ENCODE data around the gene GSG1L.

Gene GSG1L

DNA sequence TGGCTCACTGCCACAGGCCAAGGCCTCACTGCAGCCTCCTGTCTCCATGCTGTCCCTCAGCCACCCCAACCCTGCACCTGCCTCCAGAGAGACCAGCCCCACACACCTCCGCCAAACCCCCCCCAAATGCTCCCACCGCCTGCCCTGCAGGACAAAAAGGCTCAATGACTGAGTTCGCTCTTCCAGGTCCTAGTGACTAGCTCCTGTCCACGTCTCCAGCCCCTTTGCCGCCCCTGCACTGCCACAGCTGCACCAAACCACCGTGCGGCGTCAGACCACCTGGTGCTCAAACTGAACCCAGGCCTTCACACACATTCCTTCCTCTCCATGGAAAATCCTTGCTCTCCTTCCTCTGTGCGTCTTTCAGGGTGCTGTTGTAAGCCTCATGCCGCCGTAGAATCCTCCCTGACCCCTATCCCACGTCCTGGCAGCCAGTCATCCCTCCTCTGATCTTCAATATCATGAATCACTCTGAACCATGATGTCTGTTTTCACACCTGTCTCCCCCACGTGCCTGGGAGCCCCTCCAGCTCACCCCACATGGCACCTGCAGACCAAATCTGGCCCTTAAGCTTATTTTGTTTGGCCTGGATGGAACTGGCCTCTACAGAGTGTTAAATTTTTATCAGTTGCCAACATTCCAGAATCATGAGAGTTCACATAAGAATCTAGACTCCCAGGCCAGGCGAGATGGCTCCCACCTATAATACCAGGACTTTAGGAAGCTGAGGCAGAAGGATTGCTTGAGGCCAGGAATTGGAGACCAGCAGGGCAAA lies 4.3 kb upstream of the GSG1L start:
- H3K4me1 ChIP-seq (ENCODE audit: control insufficient read depth in 2 of 2, insufficient read depth in 2 of 2, low read length in 2 of 2): no peaks in the 10 kb centered on the region
- no peak overlapping the region for H3K9ac ChIP-seq (ENCODE audit: low read depth in 1 of 2, low read length in 2 of 2)
- H3K4me3 ChIP-seq (ENCODE audit: low read length in 2 of 2): no peak overlapping the region
- peaks cover 9 to 13% of the 10 kb centered on the region in 2 donors for H3K27me3 ChIP-seq (ENCODE audit: control insufficient read depth in 2 of 2, insufficient read depth in 2 of 2, low read length in 2 of 2)
- no peaks in the 10 kb centered on the region for H3K9me3 ChIP-seq (ENCODE audit: control insufficient read depth in 2 of 2, low read length in 2 of 2)
- H3K36me3 ChIP-seq (ENCODE audit: control insufficient read depth in 2 of 2, insufficient read depth in 2 of 2, low read length in 2 of 2): no peaks in the 10 kb centered on the region
- H3K27ac ChIP-seq (ENCODE audit: low read depth in 2 of 2, low read length in 2 of 2): no peak overlapping the region

DNA sequence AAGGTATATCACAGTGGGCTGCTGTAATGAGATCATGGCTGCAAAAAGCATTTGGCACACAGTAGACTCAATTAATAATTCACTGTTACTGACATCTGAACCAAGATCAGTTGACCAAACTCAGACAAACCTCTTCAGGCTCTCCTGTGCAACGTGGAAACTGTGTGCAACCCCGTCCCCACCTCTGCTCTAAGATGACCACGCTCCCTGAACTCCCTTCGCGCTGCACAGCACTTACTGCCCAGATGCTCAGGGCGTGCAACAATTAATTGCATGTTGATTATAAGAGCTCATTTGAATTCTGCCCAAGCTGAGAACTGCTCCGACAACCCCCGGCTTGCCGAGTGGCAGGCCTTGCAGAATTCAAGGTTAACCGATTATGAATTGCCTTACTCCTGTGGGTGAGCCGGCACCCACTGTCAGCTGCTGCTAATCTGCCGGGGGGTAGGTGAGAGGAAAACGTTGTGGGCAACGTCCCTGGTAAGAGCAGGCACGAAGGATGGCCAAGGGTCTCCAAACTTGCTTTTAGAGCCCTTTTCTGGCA lies 1.3 kb upstream of the GSG1L start:
- Histone ChIP-seq H3K27me3 (ENCODE audit: control insufficient read depth in 2 of 2, insufficient read depth in 2 of 2, low read length in 2 of 2) (peaks cover 19 to 22% of the 10 kb centered on the region in 2 donors), H3K36me3 (ENCODE audit: control insufficient read depth in 2 of 2, insufficient read depth in 2 of 2, low read length in 2 of 2) (no peaks in the 10 kb centered on the region), H3K4me1 (ENCODE audit: control insufficient read depth in 2 of 2, insufficient read depth in 2 of 2, low read length in 2 of 2) (no peaks in the 10 kb centered on the region), H3K9ac (ENCODE audit: low read depth in 1 of 2, low read length in 2 of 2) (no peak overlapping the region), H3K9me3 (ENCODE audit: control insufficient read depth in 2 of 2, low read length in 2 of 2) (no peaks in the 10 kb centered on the region), H3K4me3 (ENCODE audit: low read length in 2 of 2) (no peak overlapping the region), H3K27ac (ENCODE audit: low read depth in 2 of 2, low read length in 2 of 2) (no peak overlapping the region)

DNA sequence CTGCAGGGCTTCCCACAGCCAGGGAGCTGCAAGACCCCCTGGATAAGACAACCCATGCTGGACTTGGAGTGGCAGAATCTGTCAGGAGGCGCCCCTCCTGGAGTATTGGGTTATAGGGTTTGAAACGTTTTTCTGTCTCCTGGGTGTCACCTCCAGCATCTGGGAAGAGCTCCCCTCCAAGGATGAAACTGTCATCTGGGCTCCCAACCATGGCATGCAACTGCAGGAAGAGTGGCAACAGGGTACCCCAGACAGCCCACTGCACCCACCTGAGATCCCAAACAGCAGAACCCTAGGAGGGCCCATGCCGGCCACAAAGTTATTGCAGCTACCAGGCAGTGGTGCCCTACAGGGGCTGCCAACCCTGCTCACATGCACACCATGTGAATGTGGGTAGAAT lies 636 bp upstream of the GSG1L start:
- no peak overlapping the region for H3K9ac ChIP-seq (ENCODE audit: low read depth in 1 of 2, low read length in 2 of 2)
- H3K4me3 ChIP-seq (ENCODE audit: low read length in 2 of 2): no peak overlapping the region
- H3K27ac ChIP-seq (ENCODE audit: low read depth in 2 of 2, low read length in 2 of 2): no peak overlapping the region
- no peaks in the 10 kb centered on the region for H3K9me3 ChIP-seq (ENCODE audit: control insufficient read depth in 2 of 2, low read length in 2 of 2)
- H3K27me3 ChIP-seq (ENCODE audit: control insufficient read depth in 2 of 2, insufficient read depth in 2 of 2, low read length in 2 of 2): peaks cover 19 to 22% of the 10 kb centered on the region in 2 donors
- no peaks in the 10 kb centered on the region for H3K4me1 ChIP-seq (ENCODE audit: control insufficient read depth in 2 of 2, insufficient read depth in 2 of 2, low read length in 2 of 2)
- no peaks in the 10 kb centered on the region for H3K36me3 ChIP-seq (ENCODE audit: control insufficient read depth in 2 of 2, insufficient read depth in 2 of 2, low read length in 2 of 2)

DNA sequence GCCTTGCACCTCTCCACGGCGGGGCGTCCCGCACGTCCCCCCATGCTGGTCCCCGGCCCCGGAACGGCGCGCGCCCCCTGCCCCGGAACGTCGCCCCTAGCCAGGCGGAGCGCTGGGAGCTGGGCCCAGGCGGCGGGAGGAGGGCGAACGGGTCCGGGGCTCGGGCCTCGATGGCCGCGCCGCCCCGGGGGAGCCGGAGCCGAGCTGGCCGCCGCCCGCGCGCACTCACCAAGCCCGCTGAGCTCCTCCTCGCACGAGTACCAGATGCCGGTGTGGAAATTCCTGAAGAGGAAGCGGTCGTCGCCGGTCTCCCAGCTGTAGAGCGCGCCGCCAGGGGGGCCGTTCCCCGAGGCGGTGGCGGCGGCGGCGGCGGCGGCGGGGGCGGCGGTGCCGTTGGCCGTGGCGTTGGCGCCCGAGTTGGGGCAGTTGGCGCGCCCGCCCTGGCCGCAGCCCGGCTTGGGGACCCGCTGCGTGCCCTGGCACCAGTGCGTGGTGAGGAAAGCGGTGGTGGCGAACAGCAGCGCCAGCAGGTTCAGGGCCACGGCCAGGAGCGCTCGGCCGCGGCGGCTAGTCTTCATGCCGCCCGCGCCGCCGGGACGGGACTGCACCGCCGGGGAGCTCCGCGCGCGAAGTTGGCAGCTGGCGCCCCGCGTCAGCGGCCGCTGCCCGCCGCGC lies 530 bp downstream of the GSG1L start:
- Histone ChIP-seq H3K27ac (ENCODE audit: low read depth in 2 of 2, low read length in 2 of 2) (no peak overlapping the region), H3K9ac (ENCODE audit: low read depth in 1 of 2, low read length in 2 of 2) (no peak overlapping the region), H3K4me1 (ENCODE audit: control insufficient read depth in 2 of 2, insufficient read depth in 2 of 2, low read length in 2 of 2) (no peaks in the 10 kb centered on the region), H3K4me3 (ENCODE audit: low read length in 2 of 2) (no peak overlapping the region), H3K27me3 (ENCODE audit: control insufficient read depth in 2 of 2, insufficient read depth in 2 of 2, low read length in 2 of 2) (peaks cover 21 to 22% of the 10 kb centered on the region in 2 donors), H3K36me3 (ENCODE audit: control insufficient read depth in 2 of 2, insufficient read depth in 2 of 2, low read length in 2 of 2) (no peaks in the 10 kb centered on the region), H3K9me3 (ENCODE audit: control insufficient read depth in 2 of 2, low read length in 2 of 2) (no peaks in the 10 kb centered on the region)

DNA sequence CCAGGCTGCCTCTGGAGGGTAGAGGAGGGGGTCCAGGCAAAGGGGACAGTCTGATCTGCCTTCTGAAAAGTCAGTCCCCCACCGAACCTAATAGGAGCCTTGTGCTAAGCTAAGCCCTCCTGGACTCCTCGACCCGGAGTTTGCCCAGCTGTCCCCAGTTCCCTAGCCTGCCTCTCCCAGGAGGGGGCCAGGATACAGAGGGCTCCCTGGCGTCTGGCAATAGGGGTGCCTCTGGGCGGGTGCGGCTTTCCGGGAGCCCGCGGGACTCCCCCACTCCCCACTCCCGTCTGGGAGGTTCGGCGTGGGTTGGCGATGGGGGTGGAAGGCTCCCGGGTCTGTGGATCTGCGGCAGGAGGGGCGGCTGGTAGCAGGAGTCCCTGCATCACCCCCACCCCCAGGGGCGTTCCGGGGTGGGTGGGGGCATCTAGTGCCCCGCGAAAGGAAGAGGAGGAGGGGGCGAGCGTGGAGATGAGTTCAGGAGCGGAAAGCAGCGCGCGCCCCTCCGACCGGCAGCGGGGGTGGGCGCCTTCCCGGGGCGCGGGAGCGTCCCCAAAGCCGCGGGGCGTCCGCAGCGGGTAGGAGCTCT lies 1.2 kb downstream of the GSG1L start:
- Histone ChIP-seq H3K27ac (ENCODE audit: low read depth in 2 of 2, low read length in 2 of 2) (no peak overlapping the region), H3K9me3 (ENCODE audit: control insufficient read depth in 2 of 2, low read length in 2 of 2) (no peaks in the 10 kb centered on the region), H3K9ac (ENCODE audit: low read depth in 1 of 2, low read length in 2 of 2) (no peak overlapping the region), H3K27me3 (ENCODE audit: control insufficient read depth in 2 of 2, insufficient read depth in 2 of 2, low read length in 2 of 2) (peaks cover 21 to 22% of the 10 kb centered on the region in 2 donors), H3K4me1 (ENCODE audit: control insufficient read depth in 2 of 2, insufficient read depth in 2 of 2, low read length in 2 of 2) (no peaks in the 10 kb centered on the region), H3K4me3 (ENCODE audit: low read length in 2 of 2) (no peak overlapping the region), H3K36me3 (ENCODE audit: control insufficient read depth in 2 of 2, insufficient read depth in 2 of 2, low read length in 2 of 2) (no peaks in the 10 kb centered on the region)

DNA sequence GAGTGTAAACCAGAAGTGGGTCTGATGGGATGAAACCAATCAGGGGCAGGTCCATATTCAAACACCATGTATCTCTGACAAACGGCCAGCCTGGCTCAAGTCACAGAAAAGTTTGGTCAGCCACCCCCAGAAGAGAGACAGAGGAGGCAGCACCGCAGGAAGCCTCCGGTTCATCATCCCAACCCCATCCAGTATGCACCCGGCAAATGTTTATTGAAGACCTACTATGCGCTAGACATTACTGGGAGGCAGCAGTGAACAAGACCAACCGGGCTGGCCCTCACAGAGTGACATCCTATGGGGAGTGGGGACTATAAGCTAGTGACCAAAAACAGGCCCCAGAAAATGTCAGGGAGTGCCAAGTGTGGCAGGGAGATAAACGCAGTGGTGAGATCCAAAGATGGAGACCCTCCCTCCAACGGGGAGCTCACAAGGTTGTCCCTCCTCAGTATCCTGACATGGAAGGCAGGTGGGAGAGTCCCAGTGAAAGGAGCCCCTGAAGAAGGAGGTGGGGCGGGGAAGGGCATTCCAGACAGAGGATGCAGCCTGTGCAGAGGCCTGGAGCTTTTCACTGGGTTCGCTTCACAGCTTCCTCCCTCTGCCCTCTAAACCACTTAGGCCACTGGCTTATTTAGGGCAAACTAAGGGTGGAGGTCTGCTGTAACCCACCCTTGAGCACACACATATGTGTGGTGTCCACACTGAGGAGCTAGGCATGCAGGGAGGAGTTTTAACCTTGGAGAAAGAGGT lies 2.0 kb downstream of the GSG1L start:
- Histone ChIP-seq H3K4me1 (ENCODE audit: control insufficient read depth in 2 of 2, insufficient read depth in 2 of 2, low read length in 2 of 2) (no peaks in the 10 kb centered on the region), H3K36me3 (ENCODE audit: control insufficient read depth in 2 of 2, insufficient read depth in 2 of 2, low read length in 2 of 2) (no peaks in the 10 kb centered on the region), H3K9me3 (ENCODE audit: control insufficient read depth in 2 of 2, low read length in 2 of 2) (no peaks in the 10 kb centered on the region), H3K4me3 (ENCODE audit: low read length in 2 of 2) (no peak overlapping the region), H3K9ac (ENCODE audit: low read depth in 1 of 2, low read length in 2 of 2) (no peak overlapping the region), H3K27ac (ENCODE audit: low read depth in 2 of 2, low read length in 2 of 2) (no peak overlapping the region), H3K27me3 (ENCODE audit: control insufficient read depth in 2 of 2, insufficient read depth in 2 of 2, low read length in 2 of 2) (peaks cover 21 to 22% of the 10 kb centered on the region in 2 donors)

DNA sequence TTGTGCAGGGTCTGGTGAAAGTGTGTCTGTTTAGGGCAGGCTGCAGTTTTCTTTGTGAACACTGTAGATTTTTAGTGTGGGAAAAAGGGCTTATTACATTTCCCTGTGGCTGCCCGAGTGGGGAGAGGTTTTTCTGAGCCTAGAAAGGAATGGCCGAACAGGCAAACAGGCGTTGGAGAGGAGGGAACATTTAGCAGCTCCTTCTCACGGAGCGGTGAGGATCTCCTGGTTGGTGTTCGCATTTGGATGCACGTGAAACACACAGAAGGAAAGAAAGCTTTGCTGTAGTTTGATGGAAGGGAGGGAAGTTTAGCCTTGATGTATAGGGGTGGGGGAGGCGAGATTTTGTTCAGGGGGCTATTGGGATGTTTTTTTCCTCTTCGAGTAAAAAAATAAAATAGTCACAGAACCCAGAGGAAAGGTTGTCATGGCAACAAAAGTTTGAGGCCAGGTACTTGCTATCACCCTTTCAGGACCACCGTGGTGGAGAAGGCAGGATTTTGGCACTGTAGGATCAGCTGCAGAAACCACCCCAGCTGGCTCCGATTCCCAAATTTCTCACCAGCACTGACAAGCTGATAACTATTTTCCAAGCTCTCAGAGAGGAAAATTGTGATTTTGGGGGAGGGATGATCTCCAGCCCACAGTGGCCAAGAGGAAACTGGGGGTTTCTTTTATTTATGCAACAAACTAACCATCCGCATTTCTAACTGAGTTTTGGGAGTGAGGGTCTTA lies 3.5 kb downstream of the GSG1L start:
- Histone ChIP-seq H3K27me3 (ENCODE audit: control insufficient read depth in 2 of 2, insufficient read depth in 2 of 2, low read length in 2 of 2) (peaks cover 21 to 22% of the 10 kb centered on the region in 2 donors), H3K9me3 (ENCODE audit: control insufficient read depth in 2 of 2, low read length in 2 of 2) (no peaks in the 10 kb centered on the region), H3K36me3 (ENCODE audit: control insufficient read depth in 2 of 2, insufficient read depth in 2 of 2, low read length in 2 of 2) (no peaks in the 10 kb centered on the region), H3K9ac (ENCODE audit: low read depth in 1 of 2, low read length in 2 of 2) (no peak overlapping the region), H3K27ac (ENCODE audit: low read depth in 2 of 2, low read length in 2 of 2) (no peak overlapping the region), H3K4me1 (ENCODE audit: control insufficient read depth in 2 of 2, insufficient read depth in 2 of 2, low read length in 2 of 2) (no peaks in the 10 kb centered on the region), H3K4me3 (ENCODE audit: low read length in 2 of 2) (no peak overlapping the region)

DNA sequence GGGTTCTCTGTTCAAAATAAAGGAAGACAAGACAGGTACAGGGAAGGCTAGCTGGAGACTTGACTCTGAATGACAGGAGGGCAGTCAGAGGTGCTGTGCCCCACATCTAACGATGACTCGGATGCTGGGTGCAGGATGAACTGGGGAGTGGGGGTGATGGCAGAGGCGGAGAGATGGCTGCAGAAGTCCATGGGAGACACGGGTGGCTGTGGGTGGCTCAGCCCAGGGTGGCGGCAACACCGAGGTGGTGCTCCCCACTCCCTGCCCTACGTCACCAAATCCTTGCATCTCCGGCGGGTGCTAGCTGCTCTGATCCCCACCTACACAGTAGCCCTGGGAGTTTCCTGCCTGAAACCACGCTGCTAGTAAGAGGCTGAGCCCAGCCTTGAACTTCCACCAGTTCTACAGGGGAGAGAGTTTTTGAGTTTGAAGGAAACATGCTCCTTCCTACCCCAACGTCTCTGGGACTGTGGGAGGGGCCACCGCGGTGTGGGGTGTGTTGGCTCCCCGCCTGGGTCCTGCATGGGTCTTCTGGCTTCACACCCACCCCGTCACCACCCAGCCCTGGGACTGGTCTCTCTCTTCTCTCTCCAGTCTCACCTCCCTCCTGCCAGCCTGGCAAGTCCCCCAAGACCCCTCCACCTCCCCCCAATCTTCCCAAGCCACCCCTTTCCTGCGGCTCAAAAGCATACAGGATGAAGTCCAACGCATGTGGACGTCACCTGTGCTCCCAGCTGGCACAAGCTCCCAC lies 4.5 kb downstream of the GSG1L start:
- no peak overlapping the region for H3K27ac ChIP-seq (ENCODE audit: low read depth in 2 of 2, low read length in 2 of 2)
- H3K4me1 ChIP-seq (ENCODE audit: control insufficient read depth in 2 of 2, insufficient read depth in 2 of 2, low read length in 2 of 2): no peaks in the 10 kb centered on the region
- H3K9ac ChIP-seq (ENCODE audit: low read depth in 1 of 2, low read length in 2 of 2): no peak overlapping the region
- no peak overlapping the region for H3K4me3 ChIP-seq (ENCODE audit: low read length in 2 of 2)
- H3K9me3 ChIP-seq (ENCODE audit: control insufficient read depth in 2 of 2, low read length in 2 of 2): no peaks in the 10 kb centered on the region
- H3K36me3 ChIP-seq (ENCODE audit: control insufficient read depth in 2 of 2, insufficient read depth in 2 of 2, low read length in 2 of 2): no peaks in the 10 kb centered on the region
- H3K27me3 ChIP-seq (ENCODE audit: control insufficient read depth in 2 of 2, insufficient read depth in 2 of 2, low read length in 2 of 2): peaks cover 12 to 14% of the 10 kb centered on the region in 2 donors

DNA sequence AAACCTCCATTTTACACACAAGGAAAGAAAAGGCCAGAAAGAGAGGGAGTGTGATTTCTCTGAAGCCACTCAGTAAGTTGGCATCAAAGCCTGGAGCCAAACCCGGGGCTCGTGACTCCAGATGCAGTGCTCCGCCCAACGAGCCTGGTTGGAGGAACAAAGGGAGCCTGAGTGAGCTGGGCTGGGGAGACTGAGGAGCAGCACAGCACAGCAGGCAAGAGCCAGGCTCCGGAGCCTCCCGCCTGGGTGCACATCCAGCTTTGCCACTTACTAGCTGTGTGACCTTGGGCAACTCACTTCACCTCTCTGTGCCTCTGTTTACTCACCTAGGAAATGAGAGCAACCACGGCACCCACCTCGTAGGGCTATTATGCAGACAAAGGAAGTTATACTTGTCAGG lies 5.6 kb downstream of the GSG1L start:
- Histone ChIP-seq H3K27me3 (ENCODE audit: control insufficient read depth in 2 of 2, insufficient read depth in 2 of 2, low read length in 2 of 2) (peaks cover 10 to 12% of the 10 kb centered on the region in 2 donors), H3K9ac (ENCODE audit: low read depth in 1 of 2, low read length in 2 of 2) (no peak overlapping the region), H3K4me3 (ENCODE audit: low read length in 2 of 2) (no peak overlapping the region), H3K9me3 (ENCODE audit: control insufficient read depth in 2 of 2, low read length in 2 of 2) (no peaks in the 10 kb centered on the region), H3K27ac (ENCODE audit: low read depth in 2 of 2, low read length in 2 of 2) (no peak overlapping the region), H3K4me1 (ENCODE audit: control insufficient read depth in 2 of 2, insufficient read depth in 2 of 2, low read length in 2 of 2) (no peaks in the 10 kb centered on the region), H3K36me3 (ENCODE audit: control insufficient read depth in 2 of 2, insufficient read depth in 2 of 2, low read length in 2 of 2) (no peaks in the 10 kb centered on the region)

All from mucosa of rectum (tissue), 2 donors.